ENCODE measurements around the gene ENG. TPM values are rescaled to one million over a fixed set of nuclear protein-coding genes. Genes with fewer than 3 reads are reported as not detected.

Gene ENG
- total and polyA plus RNA-seq, 2 of the 4 experiments (the other 2 are of a cell fraction): 3.6 to 83.3 TPM

GRCh38 chr9:127835991-127836516, 18.4 kb downstream of the ENG start:
- H3K27ac ChIP-seq (ENCODE audit: insufficient read depth, low read length): peak overlapping the region; percentile 98
- peaks cover 33% of the 10 kb centered on the region for H3K9me1 ChIP-seq (ENCODE audit: insufficient read depth, low read length)
- H3K14ac ChIP-seq (replicated peaks; ENCODE audit: low read depth, low read length): peak overlapping the region; percentile 91
- H3K9ac ChIP-seq (ENCODE audit: low read depth, low read length): peak overlapping the region; percentile 65
- peak overlapping the region; percentile 92 for H2BK20ac ChIP-seq (ENCODE audit: low read depth, low read length)
- peak overlapping the region; percentile 72 to 92 for H4K8ac ChIP-seq (ENCODE audit: low read depth in 2 of 2, low read length in 2 of 2)
- peaks cover 24 to 65% of the 10 kb centered on the region in 2 experiments for H3K79me1 ChIP-seq (ENCODE audit: low read depth in 1 of 2, low read length in 2 of 2)
- H2AK5ac ChIP-seq (ENCODE audit: low read depth, low read length): peak overlapping the region; percentile 98
- peaks cover 5% of the 10 kb centered on the region; the same call in 1 of the 2 replicates for H3K36me3 ChIP-seq (ENCODE audit: control insufficient read depth, insufficient read depth, low read length)
- peak overlapping the region; percentile 90 for H2AK9ac ChIP-seq (replicated peaks; ENCODE audit: low read depth, low read length, poor library complexity)
- in situ Hi-C loops (cut with MboI; ENCODE audit: low sequenced_read_pairs): no loop called here
- ChIA-PET CTCF (no interaction called here), POLR2A (ENCODE audit: unreplicated experiment) (interaction anchor here (0.6 kb wide), 1 partner anchor 572 kb away, joined by 3 read pairs; no protein-coding TSS in a partner anchor)
- TF ChIP-seq MAZ (IDR thresholded peaks at IDR 0.05; ENCODE audit: borderline replicate concordance, low read depth, low read length) (peak; percentile 88), USF2 (IDR thresholded peaks at IDR 0.05; ENCODE audit: low read depth, low read length) (no peak), MAFK (IDR thresholded peaks at IDR 0.05; ENCODE audit: low read depth, low read length) (peak; percentile 25; the same call in 1 of the 2 replicates), NFE2L2 (IDR thresholded peaks at IDR 0.05; ENCODE audit: low read depth, low read length) (no peak), FOS (IDR thresholded peaks at IDR 0.05; ENCODE audit: low read depth, low read length) (peak; percentile 91)
- no TSS peak for BruUV-seq (replicated peaks)
- no peaks in the 10 kb centered on the region; the same call in 1 of the 2 replicates for H4K20me1 ChIP-seq (ENCODE audit: insufficient read depth, low read length)
- DNase-seq (peak; percentile 81), ATAC-seq (ENCODE audit: low read depth) (peak; percentile 41)
- H3K9me3 ChIP-seq (ENCODE audit: control insufficient read depth, insufficient read depth, low read length): no peaks in the 10 kb centered on the region
- H3K4me2 ChIP-seq (ENCODE audit: low read depth, low read length): peak overlapping the region; percentile 66
- H4K91ac ChIP-seq (ENCODE audit: insufficient read depth, low read depth, low read length): peak overlapping the region; percentile 85
- H2BK5ac ChIP-seq (ENCODE audit: low read depth, low read length, poor library complexity, severe bottlenecking): peak overlapping the region; percentile 88
- no peak overlapping the region for H3K4me3 ChIP-seq (ENCODE audit: insufficient read depth, low read depth, low read length)
- H2AFZ ChIP-seq (replicated peaks; ENCODE audit: low read length, poor library complexity): peak overlapping the region; percentile 82
- peak overlapping the region; percentile 88; the same call in 1 of the 3 replicates for H2BK15ac ChIP-seq (ENCODE audit: low read depth, low read length)
- WGBS, 2 experiments (ENCODE audit: extremely low coverage in 2 of 2, insufficient read length in 1 of 2): 57% methylated on average over 2 of the region's 17 CpGs; no CpG with 5 or more reads in 1 of the 2 experiments
- peak overlapping the region; percentile 88 for H4K5ac ChIP-seq (ENCODE audit: low read depth, low read length)
- dilution Hi-C loops (cut with HindIII; ENCODE audit: low sequenced_read_pairs, unreplicated experiment): no loop called here
- intact Hi-C loops (cut with micrococcal nuclease): loop anchor here (5.0 kb wide), 1 partner anchor 81 kb away; the partner anchor contains the start of gene ST6GALNAC4
- H3K27me3 ChIP-seq (ENCODE audit: control insufficient read depth, insufficient read depth, low read length): no peaks in the 10 kb centered on the region
- H2BK120ac ChIP-seq (ENCODE audit: low read depth, low read length): peak overlapping the region; percentile 96
- peaks cover 38% of the 10 kb centered on the region for H3K4me1 ChIP-seq (ENCODE audit: control insufficient read depth, insufficient read depth, low read length)
- peak overlapping the region; percentile 85 for H3K18ac ChIP-seq (ENCODE audit: low read depth, low read length)
- peak overlapping the region; percentile 65 for H3K56ac ChIP-seq (ENCODE audit: extremely low read depth, insufficient read depth, low read length)
- H3K23ac ChIP-seq (ENCODE audit: low read depth, low read length): peak overlapping the region; percentile 95
- peak overlapping the region; percentile 90 for H3K4ac ChIP-seq (ENCODE audit: low read depth, low read length)
